Endothelial cell of umbilical vein (primary cell): ENCODE results near the gene VWA8. TPM values are rescaled to one million over a fixed set of nuclear protein-coding genes. Genes with fewer than 3 reads are reported as not detected.
A peak's percentile ranks its signal among the peaks of the same experiment; 100 is the strongest.

Source experiments
- BruUV-seq: library from RNA; stranded (reverse); fragments of 400-500 nt; replicated peaks from 2 replicates; lab custom pipeline; 2021; lab: Mats Ljungman, UMichigan
- CTCF ChIA-PET: fragments of 300-600, 350-600 bp; sonication (Branson Sonifier 250); formaldehyde crosslinking; loops from one replicate; lab custom pipeline; 2021; ENCODE audit warnings: antibody characterized with exemption, inconsistent platforms; lab: Charles Lee
- POLR2A ChIA-PET: fragments of 300-600, 350-600 bp; sonication (Branson Sonifier 250); formaldehyde crosslinking; loops from one replicate; lab custom pipeline; 2021; ENCODE audit warnings: antibody characterized with exemption, inconsistent platforms; lab: Charles Lee
- DNase-seq: peaks from one replicate; pipeline ENCODE4 v3.0.0-alpha.2; 2011; ENCODE audit warnings: low read depth, low spot score
- FAIRE-seq: peaks from 2 replicates; lab custom pipeline; 2011; peaks lifted over from hg19 to GRCh38; lab: Jason Lieb, UNC
- H2AFZ ChIP-seq: 2 replicates; pipeline ENCODE4 v1.6.0; 2012; ENCODE audit warnings: low read depth, low read length, control low read depth, inconsistent platforms
- H3K27ac ChIP-seq: 2 replicates; pipeline ENCODE4 v1.5.1; 2011; ENCODE audit warnings: low read depth, mild to moderate bottlenecking, control low read depth, low read length, moderate library complexity; ENCODE audit not compliant: insufficient read depth
- H3K27me3 ChIP-seq, 2 experiments: 2 replicates each; pipeline versions ENCODE4 v1.6.0 to v1.6.1; 2011; ENCODE audit warnings: low read length in 2 of 2, mixed read lengths in 1 of 2; ENCODE audit not compliant: control insufficient read depth in 2 of 2, insufficient read depth in 2 of 2
- H3K36me3 ChIP-seq, 2 experiments: 2 replicates in 1 of 2; 3 replicates in 1 of 2; pipeline ENCODE4 v1.5.1; 2011; ENCODE audit warnings: low read length in 2 of 2, mild to moderate bottlenecking in 1 of 2, moderate library complexity in 1 of 2; ENCODE audit not compliant: control insufficient read depth in 2 of 2, insufficient read depth in 2 of 2; ENCODE audit errors: extremely low read depth in 1 of 2
- H3K4me1 ChIP-seq: 3 replicates; pipeline ENCODE4 v1.5.1; 2011; ENCODE audit warnings: mild to moderate bottlenecking, low read length; ENCODE audit not compliant: control insufficient read depth, insufficient read depth; ENCODE audit errors: extremely low read depth
- H3K4me2 ChIP-seq: 2 replicates; pipeline ENCODE4 v1.6.1; 2011; ENCODE audit warnings: low read length, control low read depth, mixed read lengths; ENCODE audit not compliant: insufficient read depth
- H3K4me3 ChIP-seq, 3 experiments: fragments of 200-600 bp in 1 of 3; sonication (generic), shearing (Covaris generic) in 1 of 3; replicated peaks in 1 of 3; 2 replicates each; pipeline ENCODE4 v1.5.1; 2011 to 2016; ENCODE audit warnings: control low read depth in 3 of 3, low read length in 3 of 3, mild to moderate bottlenecking in 2 of 3, inconsistent platforms in 1 of 3, low read depth in 1 of 3, moderate library complexity in 1 of 3; ENCODE audit not compliant: insufficient read depth in 1 of 3
- H3K79me2 ChIP-seq: 2 replicates; pipeline ENCODE4 v1.6.0; 2012; ENCODE audit warnings: low read length, inconsistent platforms; ENCODE audit not compliant: control insufficient read depth, insufficient read depth
- H3K9ac ChIP-seq: replicated peaks from 2 replicates; pipeline ENCODE3; 2011; ENCODE audit warnings: low read length, control low read depth; ENCODE audit not compliant: insufficient read depth; ENCODE audit errors: extremely low read depth
- H3K9me1 ChIP-seq: replicated peaks from 3 replicates; pipeline ENCODE4 v1.6.0; 2011; ENCODE audit warnings: mild to moderate bottlenecking, low read length; ENCODE audit not compliant: control insufficient read depth, insufficient read depth; ENCODE audit errors: extremely low read depth
- H3K9me3 ChIP-seq: replicated peaks from 2 replicates; pipeline ENCODE4 v1.5.1; 2012; ENCODE audit warnings: low read length, inconsistent platforms; ENCODE audit not compliant: control insufficient read depth, insufficient read depth
- H4K20me1 ChIP-seq: replicated peaks from 2 replicates; pipeline ENCODE3; 2011; ENCODE audit warnings: mild to moderate bottlenecking, low read length; ENCODE audit not compliant: control insufficient read depth, insufficient read depth; ENCODE audit errors: extremely low read depth
- CTCF ChIP-seq, 2 donors: IDR thresholded peaks; 1 replicate in 1 of 2; 2 replicates in 1 of 2; pipeline ENCODE4 v1.5.1; 2011; ENCODE audit warnings: low read length in 2 of 2, mild to moderate bottlenecking in 2 of 2, moderate library complexity in 2 of 2, control low read depth in 1 of 2, inconsistent platforms in 1 of 2, low read depth in 1 of 2; ENCODE audit not compliant: insufficient read depth in 1 of 2; ENCODE audit errors: extremely low read depth in 1 of 2
- EZH2 ChIP-seq: IDR thresholded peaks from 2 replicates; pipeline ENCODE4 v1.6.1; 2012; ENCODE audit warnings: borderline replicate concordance, low read depth, mild to moderate bottlenecking, moderate library complexity, low read length, inconsistent platforms; ENCODE audit not compliant: severe bottlenecking
- FOS ChIP-seq: IDR thresholded peaks from 2 replicates; pipeline ENCODE4 v1.6.1; 2011; ENCODE audit warnings: mild to moderate bottlenecking, low read length, moderate library complexity, borderline replicate concordance; ENCODE audit not compliant: insufficient read depth
- GATA2 ChIP-seq: IDR thresholded peaks from 2 replicates; pipeline ENCODE4 v1.7.0; 2011; ENCODE audit warnings: low read depth, mild to moderate bottlenecking, moderate library complexity, mixed read lengths, low read length; ENCODE audit not compliant: insufficient read length, insufficient read depth
- JUN ChIP-seq: IDR thresholded peaks from 2 replicates; pipeline ENCODE4 v1.6.1; 2011; ENCODE audit warnings: borderline replicate concordance, low read depth; ENCODE audit not compliant: insufficient read length, insufficient read depth
- MAX ChIP-seq: IDR thresholded peaks from 2 replicates; pipeline ENCODE4 v1.6.1; 2011; ENCODE audit not compliant: insufficient read depth, insufficient read length
- MYC ChIP-seq: IDR thresholded peaks from one replicate; pipeline ENCODE4 v1.6.1; 2011; ENCODE audit warnings: mild to moderate bottlenecking, low read depth, low read length
- POLR2A ChIP-seq: IDR thresholded peaks from 2 replicates; pipeline ENCODE4 v1.6.1; 2012; ENCODE audit warnings: low read depth, mild to moderate bottlenecking, control low read depth, low read length
- POLR2AphosphoS5 ChIP-seq: IDR thresholded peaks from 2 replicates; pipeline ENCODE4 v1.6.1; 2012; ENCODE audit warnings: low read depth, mild to moderate bottlenecking, control low read depth, low read length, moderate library complexity; ENCODE audit not compliant: insufficient read depth
- dilution Hi-C: fragments of 300-500 bp; cut with MboI; formaldehyde crosslinking; loops from one replicate; pipeline ENCODE4 v1.15.0; 2019; ENCODE audit warnings: low sequenced_read_pairs; ENCODE audit not compliant: extremely low pct_ligation_motif_present
- intact Hi-C: fragments of 100-400 bp; cut with micrococcal nuclease; formaldehyde crosslinking; loops from one replicate; pipeline ENCODE4 v1.10.0; 2022
- polyA plus RNA-seq, 4 experiments: library from polyadenylated mRNA; depleted of rRNA in 3 of 4; stranded (reverse) in 3 of 4; unstranded in 1 of 4; fragments of >200 nt; gene quantifications; 2 replicates each; pipeline versions ENCODE4 v1.2.1 to v1.2.3, GENCODE V29; 2011 to 2012; ENCODE audit warnings: missing spikeins in 1 of 4
- total RNA-seq: library from RNA; stranded (reverse); gene quantifications from 2 replicates; pipeline ENCODE4 v1.2.3, GENCODE V29; 2021

VWA8 gene
- total and polyA plus RNA-seq, 2 donors (not counting 3 experiments of a cell fraction or from before 2014, with no cell fraction given) = 2.9 to 11.3 TPM

- dilution Hi-C loops (no loop called here), intact Hi-C loops (no loop called here)
- ChIA-PET CTCF (no interaction called here), POLR2A (no interaction called here)
- Histone ChIP-seq H3K27ac (no peak overlapping the region), H3K9me1 (no peaks in the 10 kb centered on the region), H3K9ac (no peak overlapping the region), H3K27me3 (peaks cover 0 to 4% of the 10 kb centered on the region in 2 experiments), H3K4me1 (no peaks in the 10 kb centered on the region), H3K4me3 (no peak overlapping the region), H3K79me2 (no peaks in the 10 kb centered on the region), H3K36me3 (no peaks in the 10 kb centered on the region), H2AFZ (no peak overlapping the region), H3K4me2 (no peak overlapping the region), H4K20me1 (no peaks in the 10 kb centered on the region), H3K9me3 (no peaks in the 10 kb centered on the region)
- no TSS peak for BruUV-seq
- DNase-seq (no peak), FAIRE-seq (no peak)
- TF ChIP-seq GATA2 (peak; percentile 24), POLR2AphosphoS5 (no peak)
Observed at GRCh38 chr13:41985788-41986508, 25.0 kb upstream of the VWA8 start.

- intact Hi-C loops (no loop called here), dilution Hi-C loops (no loop called here)
- H3K4me1 ChIP-seq = no peaks in the 10 kb centered on the region
- POLR2A ChIA-PET = no interaction called here
- CTCF ChIA-PET = interaction anchor here (0.8 to 1.5 kb wide), 4 partner anchors 15 to 40 kb away, joined by 3 to 4 read pairs (median 4); no protein-coding TSS in a partner anchor
- H2AFZ ChIP-seq = no peak overlapping the region
- no peak overlapping the region for H3K4me2 ChIP-seq
- H3K4me3 ChIP-seq = no peak overlapping the region
- no peak overlapping the region for H3K9ac ChIP-seq
- H4K20me1 ChIP-seq = no peaks in the 10 kb centered on the region
- H3K27ac ChIP-seq = no peak overlapping the region
- FAIRE-seq (no peak), DNase-seq (no peak)
- H3K79me2 ChIP-seq = no peaks in the 10 kb centered on the region
- H3K9me1 ChIP-seq = no peaks in the 10 kb centered on the region
- H3K9me3 ChIP-seq = no peaks in the 10 kb centered on the region
- H3K27me3 ChIP-seq = peaks cover 0 to 1% of the 10 kb centered on the region in 2 experiments
- no peak for TF ChIP-seq MYC
- no peak for TF ChIP-seq MAX
- TF ChIP-seq EZH2 = no peak
- TF ChIP-seq POLR2A = no peak
- TF ChIP-seq CTCF (IDR thresholded peaks at IDR 0.05; ENCODE audit: extremely low read depth in 1 of 2, insufficient read depth in 1 of 2, low read depth in 1 of 2, low read length in 2 of 2) = no peak
- TF ChIP-seq GATA2 = no peak
- no peak for TF ChIP-seq POLR2AphosphoS5
- TF ChIP-seq FOS = no peak
- no peak for TF ChIP-seq JUN
- BruUV-seq = no TSS peak
- no peaks in the 10 kb centered on the region for H3K36me3 ChIP-seq
Observed at GRCh38 chr13:41981951-41982715, 21.2 kb upstream of the VWA8 start.
